GM19452 (cell line): ENCODE results near the gene P2RX1.

Experiments
- ATAC-seq: cut with Tn5 transposase; IDR thresholded peaks from one replicate; pipeline ENCODE4 v1.9.1; 2021; ENCODE audit not compliant: unreplicated experiment

The P2RX1 gene

GRCh38 chr17:3907483-3908216 lies 8.6 kb downstream of the P2RX1 start:
- no peak for ATAC-seq

- ATAC-seq: no peak
Observed at GRCh38 chr17:3906881-3907280, 9.4 kb downstream of the P2RX1 start.

- no peak for ATAC-seq
Observed at GRCh38 chr17:3905017-3905520, 11.2 kb downstream of the P2RX1 start.

- no peak for ATAC-seq
Observed at GRCh38 chr17:3904501-3904900, 11.8 kb downstream of the P2RX1 start.

- no peak for ATAC-seq
Observed at GRCh38 chr17:3903881-3904290, 12.4 kb downstream of the P2RX1 start.

GRCh38 chr17:3903051-3903825 lies 13.0 kb downstream of the P2RX1 start:
- ATAC-seq: no peak

- no peak for ATAC-seq
Observed at GRCh38 chr17:3900646-3901045, 15.6 kb downstream of the P2RX1 start.

- ATAC-seq: no peak
Observed at GRCh38 chr17:3897731-3898130, 18.5 kb downstream of the P2RX1 start.

- ATAC-seq: no peak
Observed at GRCh38 chr17:3896968-3897235, 19.4 kb downstream of the P2RX1 start.

- ATAC-seq: no peak
Observed at GRCh38 chr17:3896108-3896967, 19.9 kb downstream of the P2RX1 start.

GRCh38 chr17:3895354-3895753 lies 20.9 kb downstream of the P2RX1 start:
- ATAC-seq: no peak

GRCh38 chr17:3894911-3895343 lies 21.3 kb downstream of the P2RX1 start:
- no peak for ATAC-seq

- no peak for ATAC-seq
Observed at GRCh38 chr17:3894188-3894587, 22.1 kb downstream of the P2RX1 start.

- no peak for ATAC-seq
Observed at GRCh38 chr17:3893720-3894116, 22.5 kb downstream of the P2RX1 start.

GRCh38 chr17:3893003-3893719 lies 23.1 kb downstream of the P2RX1 start, which contains the start of gene CAMKK1:
CAMKK1 (minus strand) TSS chr17:3893053; CDS start chr17:3885687, 7,366 bp downstream.
- peak; percentile 93 for ATAC-seq

- ATAC-seq: peak; percentile 20
Observed at GRCh38 chr17:3892095-3892998, 23.9 kb downstream of the P2RX1 start.

GRCh38 chr17:3891626-3892094 lies 24.6 kb downstream of the P2RX1 start:
- ATAC-seq: no peak

GRCh38 chr17:3890878-3891219 lies 25.4 kb downstream of the P2RX1 start:
- no peak for ATAC-seq

GRCh38 chr17:3890082-3890877 lies 26.0 kb downstream of the P2RX1 start:
- ATAC-seq: no peak
